ENCODE results near the gene ARHGAP32.

DNA sequence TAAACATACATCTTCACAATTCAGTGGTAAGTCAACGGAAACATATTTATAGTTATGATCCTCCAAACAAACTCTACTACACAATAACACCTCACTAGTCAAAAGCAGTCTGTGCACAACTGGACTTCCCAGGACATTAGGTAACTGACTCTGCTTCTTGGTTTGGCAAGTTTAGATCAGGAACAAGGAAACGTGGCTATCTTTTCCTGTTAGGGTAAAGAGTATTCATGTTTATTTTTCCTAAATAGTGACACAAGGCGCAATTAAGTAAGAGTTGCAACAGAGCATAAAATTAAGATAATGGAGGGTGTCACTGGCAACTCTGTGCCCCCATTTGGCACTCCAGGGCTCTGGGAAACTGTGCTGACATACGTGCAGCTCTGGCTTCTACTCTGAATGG lies 179.2 kb downstream of the ARHGAP32 start:
- TF ChIP-seq, protein P1, sequence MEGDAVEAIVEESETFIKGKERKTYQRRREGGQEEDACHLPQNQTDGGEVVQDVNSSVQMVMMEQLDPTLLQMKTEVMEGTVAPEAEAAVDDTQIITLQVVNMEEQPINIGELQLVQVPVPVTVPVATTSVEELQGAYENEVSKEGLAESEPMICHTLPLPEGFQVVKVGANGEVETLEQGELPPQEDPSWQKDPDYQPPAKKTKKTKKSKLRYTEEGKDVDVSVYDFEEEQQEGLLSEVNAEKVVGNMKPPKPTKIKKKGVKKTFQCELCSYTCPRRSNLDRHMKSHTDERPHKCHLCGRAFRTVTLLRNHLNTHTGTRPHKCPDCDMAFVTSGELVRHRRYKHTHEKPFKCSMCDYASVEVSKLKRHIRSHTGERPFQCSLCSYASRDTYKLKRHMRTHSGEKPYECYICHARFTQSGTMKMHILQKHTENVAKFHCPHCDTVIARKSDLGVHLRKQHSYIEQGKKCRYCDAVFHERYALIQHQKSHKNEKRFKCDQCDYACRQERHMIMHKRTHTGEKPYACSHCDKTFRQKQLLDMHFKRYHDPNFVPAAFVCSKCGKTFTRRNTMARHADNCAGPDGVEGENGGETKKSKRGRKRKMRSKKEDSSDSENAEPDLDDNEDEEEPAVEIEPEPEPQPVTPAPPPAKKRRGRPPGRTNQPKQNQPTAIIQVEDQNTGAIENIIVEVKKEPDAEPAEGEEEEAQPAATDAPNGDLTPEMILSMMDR (IDR thresholded peaks at IDR 0.05; ENCODE audit: insufficient read depth, low read length, poor library complexity, severe bottlenecking), result no peak
- TF ChIP-seq EZH2phosphoT487 (conservative IDR thresholded peaks at IDR 0.05; ENCODE audit: low read length), result no peak
